ENCODE results near the gene NPAS3.

Gene NPAS3

GRCh38 chr14:33259764-33260163 is 321.1 kb downstream of the NPAS3 start:
- ATAC-seq (no peak), DNase-seq (no peak)

GRCh38 chr14:33271216-33271615 is 332.5 kb downstream of the NPAS3 start:
- DNase-seq = no peak

GRCh38 chr14:33271891-33272290 is 333.2 kb downstream of the NPAS3 start:
- ATAC-seq (no peak), DNase-seq (no peak)

More at GRCh38 chr14:33271216-33271615, 332.5 kb downstream of the NPAS3 start:
- no peak for ATAC-seq

- no peak for ATAC-seq
Measured at GRCh38 chr14:33273978-33274377, 335.3 kb downstream of the NPAS3 start.

GRCh38 chr14:33275879-33276278 is 337.2 kb downstream of the NPAS3 start:
- ATAC-seq (no peak), DNase-seq (no peak)

More at GRCh38 chr14:33273978-33274377, 335.3 kb downstream of the NPAS3 start:
- DNase-seq = no peak

- no peak for ATAC-seq
- no peak for DNase-seq
Measured at GRCh38 chr14:33279865-33280264, 341.2 kb downstream of the NPAS3 start.

- ATAC-seq = no peak
- no peak for DNase-seq
Measured at GRCh38 chr14:33280646-33281045, 342.0 kb downstream of the NPAS3 start.

GRCh38 chr14:33282331-33283230 is 343.9 kb downstream of the NPAS3 start:
- ATAC-seq = no peak
- no peak for DNase-seq

GRCh38 chr14:33285902-33286700 is 347.4 kb downstream of the NPAS3 start:
- DNase-seq = no peak

GRCh38 chr14:33287189-33287588 is 348.5 kb downstream of the NPAS3 start:
- no peak for DNase-seq
- no peak for ATAC-seq

More at GRCh38 chr14:33285902-33286700, 347.4 kb downstream of the NPAS3 start:
- no peak for ATAC-seq

- no peak for ATAC-seq
Measured at GRCh38 chr14:33290641-33291040, 352.0 kb downstream of the NPAS3 start.

GRCh38 chr14:33291529-33292104 is 352.9 kb downstream of the NPAS3 start:
- no peak for ATAC-seq
- DNase-seq = no peak

More at GRCh38 chr14:33290641-33291040, 352.0 kb downstream of the NPAS3 start:
- DNase-seq = no peak

GRCh38 chr14:33294419-33294818 is 355.7 kb downstream of the NPAS3 start:
- ATAC-seq (no peak), DNase-seq (no peak)

- ATAC-seq (no peak), DNase-seq (no peak)
Measured at GRCh38 chr14:33297565-33297964, 358.9 kb downstream of the NPAS3 start.

- ATAC-seq (no peak), DNase-seq (no peak)
Measured at GRCh38 chr14:33307691-33308251, 369.1 kb downstream of the NPAS3 start.

- ATAC-seq = no peak
- DNase-seq = no peak
Measured at GRCh38 chr14:33309106-33309505, 370.4 kb downstream of the NPAS3 start.

- no peak for DNase-seq
- ATAC-seq = no peak
Measured at GRCh38 chr14:33315217-33315616, 376.5 kb downstream of the NPAS3 start.

GRCh38 chr14:33315721-33316120 is 377.0 kb downstream of the NPAS3 start:
- DNase-seq = no peak
- no peak for ATAC-seq

- DNase-seq (no peak), ATAC-seq (no peak)
Measured at GRCh38 chr14:33317675-33318074, 379.0 kb downstream of the NPAS3 start.

- DNase-seq (no peak), ATAC-seq (no peak)
Measured at GRCh38 chr14:33323979-33324378, 385.3 kb downstream of the NPAS3 start.

GRCh38 chr14:33331176-33331949 is 392.7 kb downstream of the NPAS3 start:
- no peak for DNase-seq

GRCh38 chr14:33332497-33332896 is 393.8 kb downstream of the NPAS3 start:
- no peak for DNase-seq
- no peak for ATAC-seq

More at GRCh38 chr14:33331176-33331949, 392.7 kb downstream of the NPAS3 start:
- ATAC-seq = no peak

Data from stimulated activated naive CD8-positive, alpha-beta T cell treated with anti-CD3 and anti-CD28 coated beads, Interleukin-15, Interleukin-2, amounts not matched to agents 100 U/mL and 50 U/mL, for 24 hours (primary cell).